Measurements from ENCODE around the gene NFU1.
A peak's percentile ranks its signal among the peaks of the same experiment; 100 is the strongest.
"Not testable (repeated sequence)": the region's sequence is repeated elsewhere in the genome, so short reads cannot be mapped to it uniquely, and the experiment has no call there.

The NFU1 gene

GRCh38 chr2:69372767-69373166 lies 64.5 kb downstream of the NFU1 start:
- Histone ChIP-seq H3K9me3 (ENCODE audit: control insufficient read depth, low read depth, low read length) (no peaks in the 10 kb centered on the region), H3K36me3 (ENCODE audit: control insufficient read depth, low read depth, low read length) (peaks cover 34% of the 10 kb centered on the region), H3K27ac (ENCODE audit: low read length) (no peak overlapping the region), H3K4me3 (ENCODE audit: low read length) (no peak overlapping the region), H3K27me3 (ENCODE audit: control insufficient read depth, insufficient read depth, low read length) (no peaks in the 10 kb centered on the region), H3K9ac (ENCODE audit: low read length) (no peak overlapping the region), H3K4me1 (ENCODE audit: control insufficient read depth, low read depth, low read length) (no peaks in the 10 kb centered on the region)

DNA sequence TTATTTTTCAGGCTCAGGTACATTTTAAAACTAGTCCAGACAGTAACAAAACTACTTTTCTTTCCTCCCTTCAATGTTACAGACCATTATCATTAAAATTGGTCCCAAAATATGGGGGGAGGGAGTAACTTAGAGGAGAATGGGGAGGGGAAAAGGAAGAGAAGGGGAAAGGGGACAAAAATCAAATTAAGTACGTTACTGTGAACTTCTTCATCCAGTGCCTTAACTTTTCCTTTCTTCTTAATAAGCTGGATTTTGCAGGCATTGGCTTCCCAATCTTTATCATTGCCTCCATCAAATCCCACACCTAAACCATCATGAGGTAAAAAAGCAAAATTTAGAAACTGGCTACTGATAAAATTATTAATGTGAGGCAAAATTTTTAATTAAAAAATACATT lies 67.4 kb downstream of the NFU1 start:
- H3K9ac ChIP-seq (ENCODE audit: low read length): no peak overlapping the region
- no peak overlapping the region for H3K27ac ChIP-seq (ENCODE audit: low read length)
- H3K27me3 ChIP-seq (ENCODE audit: control insufficient read depth, insufficient read depth, low read length): no peaks in the 10 kb centered on the region
- H3K4me3 ChIP-seq (ENCODE audit: low read length): no peak overlapping the region
- H3K36me3 ChIP-seq (ENCODE audit: control insufficient read depth, low read depth, low read length): peaks cover 46% of the 10 kb centered on the region
- H3K9me3 ChIP-seq (ENCODE audit: control insufficient read depth, low read depth, low read length): no peaks in the 10 kb centered on the region
- H3K4me1 ChIP-seq (ENCODE audit: control insufficient read depth, low read depth, low read length): no peaks in the 10 kb centered on the region

- Histone ChIP-seq H3K36me3 (ENCODE audit: control insufficient read depth, low read depth, low read length) (peaks cover 51% of the 10 kb centered on the region), H3K9me3 (ENCODE audit: control insufficient read depth, low read depth, low read length) (no peaks in the 10 kb centered on the region), H3K9ac (ENCODE audit: low read length) (no peak overlapping the region), H3K4me3 (ENCODE audit: low read length) (no peak overlapping the region), H3K4me1 (ENCODE audit: control insufficient read depth, low read depth, low read length) (no peaks in the 10 kb centered on the region), H3K27me3 (ENCODE audit: control insufficient read depth, insufficient read depth, low read length) (no peaks in the 10 kb centered on the region), H3K27ac (ENCODE audit: low read length) (no peak overlapping the region)
Observed at GRCh38 chr2:69368588-69368987, 68.6 kb downstream of the NFU1 start.

DNA sequence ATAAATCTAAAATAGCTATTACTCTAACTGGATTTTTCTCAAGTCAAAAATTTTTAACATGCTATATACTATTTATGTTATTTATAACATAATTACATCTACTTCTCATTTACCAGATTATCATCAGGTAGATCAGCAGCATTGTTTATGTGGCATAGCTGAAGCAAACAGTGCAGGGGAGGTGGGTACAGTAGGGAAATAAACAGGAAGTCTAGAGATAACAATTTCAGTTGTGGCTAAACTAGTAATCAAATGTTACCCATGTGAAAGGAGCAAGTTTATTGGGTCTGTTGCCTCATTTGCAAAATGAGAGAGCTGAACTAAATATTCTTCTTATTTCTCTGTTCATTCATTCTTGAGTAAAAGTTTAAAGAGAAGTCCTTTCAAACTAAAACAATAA lies 77.9 kb downstream of the NFU1 start:
- Histone ChIP-seq H3K4me1 (ENCODE audit: control insufficient read depth, low read depth, low read length) (peaks cover 14% of the 10 kb centered on the region), H3K27ac (ENCODE audit: low read length) (no peak overlapping the region), H3K36me3 (ENCODE audit: control insufficient read depth, low read depth, low read length) (peaks cover 54% of the 10 kb centered on the region), H3K9ac (ENCODE audit: low read length) (no peak overlapping the region), H3K9me3 (ENCODE audit: control insufficient read depth, low read depth, low read length) (no peaks in the 10 kb centered on the region), H3K27me3 (ENCODE audit: control insufficient read depth, insufficient read depth, low read length) (no peaks in the 10 kb centered on the region), H3K4me3 (ENCODE audit: low read length) (no peak overlapping the region)

DNA sequence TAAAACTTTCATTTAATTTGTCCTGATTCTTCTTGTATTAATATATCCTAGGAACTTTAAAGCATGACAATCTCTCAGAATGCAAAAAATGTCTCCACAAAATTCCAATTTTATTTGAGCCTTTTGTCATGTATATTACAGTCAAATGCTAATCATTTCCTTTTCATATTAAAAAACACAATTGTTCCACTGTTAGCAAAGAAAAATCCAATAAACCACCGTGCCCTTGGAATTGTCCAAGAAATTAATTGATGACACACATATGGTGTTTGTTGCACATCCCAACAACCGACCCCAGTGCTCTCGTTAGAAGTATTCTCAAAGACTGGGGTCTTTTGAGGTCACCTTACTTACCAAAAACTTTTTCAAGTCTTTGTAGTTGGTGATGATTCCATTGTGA lies 78.3 kb downstream of the NFU1 start:
- Histone ChIP-seq H3K27me3 (ENCODE audit: control insufficient read depth, insufficient read depth, low read length) (no peaks in the 10 kb centered on the region), H3K27ac (ENCODE audit: low read length) (peak overlapping the region; percentile 30), H3K4me3 (ENCODE audit: low read length) (peak overlapping the region; percentile 37), H3K9ac (ENCODE audit: low read length) (no peak overlapping the region), H3K4me1 (ENCODE audit: control insufficient read depth, low read depth, low read length) (peaks cover 14% of the 10 kb centered on the region), H3K9me3 (ENCODE audit: control insufficient read depth, low read depth, low read length) (no peaks in the 10 kb centered on the region), H3K36me3 (ENCODE audit: control insufficient read depth, low read depth, low read length) (peaks cover 57% of the 10 kb centered on the region)

DNA sequence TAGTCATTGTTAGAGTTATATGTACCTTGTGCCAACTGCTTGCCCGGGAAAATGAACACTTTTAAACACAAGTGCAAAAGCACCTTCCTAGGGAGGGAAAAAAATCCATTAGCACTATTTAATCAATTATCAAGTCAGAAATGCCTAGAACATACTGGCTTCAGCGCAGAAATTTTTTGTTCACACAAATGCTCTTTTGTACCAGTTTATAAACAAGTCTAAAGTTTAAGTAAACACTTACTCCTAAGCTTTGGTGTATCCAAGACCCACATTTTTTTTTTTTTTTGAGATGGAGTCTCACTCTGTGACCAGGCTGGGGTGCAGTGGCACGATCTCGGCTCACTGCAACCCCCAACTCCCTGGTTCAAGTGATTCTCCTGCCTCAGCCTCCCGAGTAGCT lies 80.8 kb downstream of the NFU1 start:
- H3K27ac ChIP-seq (ENCODE audit: low read length): no peak overlapping the region
- H3K27me3 ChIP-seq (ENCODE audit: control insufficient read depth, insufficient read depth, low read length): no peaks in the 10 kb centered on the region
- peaks cover 49% of the 10 kb centered on the region for H3K36me3 ChIP-seq (ENCODE audit: control insufficient read depth, low read depth, low read length)
- no peak overlapping the region for H3K9ac ChIP-seq (ENCODE audit: low read length)
- H3K4me1 ChIP-seq (ENCODE audit: control insufficient read depth, low read depth, low read length): peaks cover 14% of the 10 kb centered on the region
- H3K4me3 ChIP-seq (ENCODE audit: low read length): no peak overlapping the region
- no peaks in the 10 kb centered on the region for H3K9me3 ChIP-seq (ENCODE audit: control insufficient read depth, low read depth, low read length)

- H3K4me1 ChIP-seq (ENCODE audit: control insufficient read depth, low read depth, low read length): peaks cover 14% of the 10 kb centered on the region
- peaks cover 50% of the 10 kb centered on the region for H3K36me3 ChIP-seq (ENCODE audit: control insufficient read depth, low read depth, low read length)
- not testable (repeated sequence) for H3K9ac ChIP-seq (ENCODE audit: low read length); H3K9me3 ChIP-seq (ENCODE audit: control insufficient read depth, low read depth, low read length); H3K27ac ChIP-seq (ENCODE audit: low read length); H3K4me3 ChIP-seq (ENCODE audit: low read length); H3K27me3 ChIP-seq (ENCODE audit: control insufficient read depth, insufficient read depth, low read length)
Observed at GRCh38 chr2:69354976-69355375, 82.3 kb downstream of the NFU1 start.

- Histone ChIP-seq H3K9me3 (ENCODE audit: control insufficient read depth, low read depth, low read length) (no peaks in the 10 kb centered on the region), H3K36me3 (ENCODE audit: control insufficient read depth, low read depth, low read length) (peaks cover 57% of the 10 kb centered on the region), H3K9ac (ENCODE audit: low read length) (no peak overlapping the region)
Observed at GRCh38 chr2:69353360-69353759, 83.9 kb downstream of the NFU1 start.

GRCh38 chr2:69348781-69349180 lies 88.5 kb downstream of the NFU1 start:
- no peaks in the 10 kb centered on the region for H3K4me1 ChIP-seq (ENCODE audit: control insufficient read depth, low read depth, low read length)
- no peak overlapping the region for H3K9ac ChIP-seq (ENCODE audit: low read length)
- H3K4me3 ChIP-seq (ENCODE audit: low read length): no peak overlapping the region
- no peaks in the 10 kb centered on the region for H3K27me3 ChIP-seq (ENCODE audit: control insufficient read depth, insufficient read depth, low read length)
- H3K27ac ChIP-seq (ENCODE audit: low read length): no peak overlapping the region
- no peaks in the 10 kb centered on the region for H3K9me3 ChIP-seq (ENCODE audit: control insufficient read depth, low read depth, low read length)
- peaks cover 50% of the 10 kb centered on the region for H3K36me3 ChIP-seq (ENCODE audit: control insufficient read depth, low read depth, low read length)

More at GRCh38 chr2:69353360-69353759, 83.9 kb downstream of the NFU1 start:
- Histone ChIP-seq H3K27ac (ENCODE audit: low read length) (no peak overlapping the region), H3K4me3 (ENCODE audit: low read length) (no peak overlapping the region), H3K4me1 (ENCODE audit: control insufficient read depth, low read depth, low read length) (no peaks in the 10 kb centered on the region), H3K27me3 (ENCODE audit: control insufficient read depth, insufficient read depth, low read length) (no peaks in the 10 kb centered on the region)
